GM21360 (cell line): Measurements from ENCODE around the gene NT5C.

Source experiments
- ATAC-seq: cut with Tn5 transposase; IDR thresholded peaks from one replicate; pipeline ENCODE4 v1.9.1; 2021; ENCODE audit warnings: mild to moderate bottlenecking, moderate library complexity; ENCODE audit not compliant: unreplicated experiment

NT5C gene

DNA sequence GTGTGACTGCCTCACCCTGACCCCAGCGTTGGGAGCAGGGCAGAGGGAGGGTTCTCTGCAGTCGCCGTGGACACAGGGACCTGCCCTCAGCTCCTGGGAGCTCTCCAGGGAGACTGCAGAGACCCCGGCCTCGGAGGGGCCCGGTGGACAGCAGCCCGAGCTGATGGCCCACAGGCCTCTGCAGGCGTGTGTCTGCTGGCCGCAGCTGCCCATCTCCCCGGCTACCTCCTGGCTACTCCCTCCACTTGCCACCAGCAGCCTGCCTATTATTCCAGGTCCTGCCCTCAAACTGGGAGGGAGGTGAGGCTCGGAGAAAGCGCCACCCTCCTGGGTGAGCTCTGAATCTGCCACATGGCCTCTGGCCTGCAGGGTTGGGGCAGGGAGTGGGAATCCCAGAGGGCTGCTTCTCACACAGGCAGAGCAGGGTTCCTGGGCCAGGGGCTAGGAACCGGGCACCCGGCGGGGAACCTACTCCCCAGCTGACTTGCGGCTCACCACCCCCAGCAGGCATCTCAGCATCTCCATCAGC is 36.6 kb downstream of the NT5C start:
- ATAC-seq = no peak

DNA sequence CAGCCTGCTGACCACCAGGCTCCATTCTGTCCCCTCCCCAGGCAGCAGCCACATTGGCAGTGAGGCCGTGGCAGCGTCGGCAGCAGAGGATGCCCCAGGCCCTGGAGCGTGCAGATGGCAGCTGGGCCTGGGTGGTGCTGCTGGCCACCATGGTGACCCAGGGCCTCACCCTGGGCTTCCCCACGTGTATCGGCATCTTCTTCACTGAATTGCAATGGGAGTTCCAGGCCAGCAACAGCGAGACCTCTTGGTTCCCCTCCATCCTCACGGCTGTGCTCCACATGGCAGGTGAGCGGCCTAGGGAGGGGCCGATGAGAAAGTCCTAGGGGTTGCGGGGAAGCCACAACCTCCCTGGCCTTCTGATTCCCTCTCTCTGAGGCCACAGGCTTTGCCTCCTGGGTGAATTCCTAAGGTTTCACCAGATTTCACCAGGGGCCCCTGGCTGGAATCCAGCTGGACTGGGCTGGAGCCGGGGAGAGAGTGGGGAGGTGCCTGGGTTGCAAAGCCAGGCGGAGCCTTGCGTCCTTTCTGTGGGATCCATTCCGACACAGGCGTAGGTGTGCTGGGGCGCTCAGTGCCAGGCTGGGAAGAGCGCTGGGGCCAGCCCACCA is 37.9 kb downstream of the NT5C start:
- no peak for ATAC-seq

DNA sequence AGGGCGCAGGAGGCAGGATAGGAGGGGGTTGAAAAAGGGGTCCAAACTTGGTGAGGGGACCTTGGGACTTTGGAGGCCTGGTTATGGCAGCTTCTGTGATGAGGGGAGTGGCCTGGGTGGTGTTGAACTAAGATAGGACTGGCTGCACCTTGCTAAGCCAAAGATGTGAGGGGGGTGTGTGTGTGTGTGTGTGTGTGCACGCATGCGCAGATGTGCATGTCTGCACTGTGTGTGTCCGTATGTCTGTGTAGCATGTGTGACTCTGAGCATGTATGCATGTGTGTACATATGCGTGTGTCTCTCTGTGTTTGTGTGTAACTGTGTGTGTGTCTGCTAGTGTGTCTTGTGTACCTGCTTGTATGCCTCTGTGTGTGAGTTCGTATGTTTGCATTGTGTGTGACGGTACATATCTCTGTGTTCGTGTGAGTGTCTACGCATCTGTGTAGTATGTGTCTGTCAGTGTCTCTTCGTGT is 39.7 kb downstream of the NT5C start:
- no peak for ATAC-seq

DNA sequence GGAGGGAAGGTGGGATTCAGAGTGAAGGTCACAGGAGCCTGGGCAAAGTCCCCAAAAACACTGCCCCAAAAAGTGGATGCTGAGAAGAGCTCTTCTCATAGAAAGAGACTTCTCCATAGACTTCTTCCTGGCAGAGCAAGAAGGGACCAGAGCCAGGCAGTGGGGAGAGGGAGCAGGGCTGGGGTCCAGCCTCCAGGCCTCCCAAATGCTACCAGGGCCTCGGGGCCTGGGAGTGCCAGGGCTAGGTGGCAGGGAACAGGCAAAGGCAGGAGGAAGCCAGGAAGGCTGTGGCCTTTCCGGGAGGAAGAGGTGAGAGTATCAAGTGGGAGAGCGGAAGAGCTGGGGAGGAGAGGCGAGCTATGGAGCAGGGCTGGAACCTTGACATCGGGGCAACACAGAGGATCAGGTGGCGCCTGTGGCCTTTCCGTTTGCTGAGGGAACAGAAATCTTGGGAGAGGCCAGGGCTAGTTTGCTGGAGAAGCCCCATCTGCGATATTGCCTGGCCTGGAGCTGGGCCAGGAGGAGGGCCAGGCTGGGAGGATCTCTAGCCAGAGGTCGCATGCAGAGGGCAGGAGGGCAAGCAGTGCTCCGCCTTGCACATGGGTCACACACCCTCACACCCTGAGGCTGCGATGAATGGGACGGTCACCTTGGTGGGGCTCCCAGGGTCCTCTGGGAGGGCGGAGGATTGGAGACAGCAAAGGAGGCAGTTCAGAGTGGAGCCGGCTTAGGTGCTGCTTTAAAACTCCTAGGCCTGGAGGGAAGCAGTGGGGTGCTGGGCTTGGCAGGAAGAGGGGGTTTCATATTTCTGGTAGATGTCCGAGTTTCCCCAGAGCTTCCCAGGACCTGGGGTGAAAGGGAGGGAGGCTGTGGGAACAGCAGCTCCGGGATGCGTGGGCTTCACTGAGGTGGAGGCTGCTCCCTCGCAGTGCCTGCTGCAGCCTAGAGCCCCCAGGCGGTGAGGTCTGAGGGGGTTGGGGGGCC is 40.4 kb downstream of the NT5C start:
- ATAC-seq = no peak

DNA sequence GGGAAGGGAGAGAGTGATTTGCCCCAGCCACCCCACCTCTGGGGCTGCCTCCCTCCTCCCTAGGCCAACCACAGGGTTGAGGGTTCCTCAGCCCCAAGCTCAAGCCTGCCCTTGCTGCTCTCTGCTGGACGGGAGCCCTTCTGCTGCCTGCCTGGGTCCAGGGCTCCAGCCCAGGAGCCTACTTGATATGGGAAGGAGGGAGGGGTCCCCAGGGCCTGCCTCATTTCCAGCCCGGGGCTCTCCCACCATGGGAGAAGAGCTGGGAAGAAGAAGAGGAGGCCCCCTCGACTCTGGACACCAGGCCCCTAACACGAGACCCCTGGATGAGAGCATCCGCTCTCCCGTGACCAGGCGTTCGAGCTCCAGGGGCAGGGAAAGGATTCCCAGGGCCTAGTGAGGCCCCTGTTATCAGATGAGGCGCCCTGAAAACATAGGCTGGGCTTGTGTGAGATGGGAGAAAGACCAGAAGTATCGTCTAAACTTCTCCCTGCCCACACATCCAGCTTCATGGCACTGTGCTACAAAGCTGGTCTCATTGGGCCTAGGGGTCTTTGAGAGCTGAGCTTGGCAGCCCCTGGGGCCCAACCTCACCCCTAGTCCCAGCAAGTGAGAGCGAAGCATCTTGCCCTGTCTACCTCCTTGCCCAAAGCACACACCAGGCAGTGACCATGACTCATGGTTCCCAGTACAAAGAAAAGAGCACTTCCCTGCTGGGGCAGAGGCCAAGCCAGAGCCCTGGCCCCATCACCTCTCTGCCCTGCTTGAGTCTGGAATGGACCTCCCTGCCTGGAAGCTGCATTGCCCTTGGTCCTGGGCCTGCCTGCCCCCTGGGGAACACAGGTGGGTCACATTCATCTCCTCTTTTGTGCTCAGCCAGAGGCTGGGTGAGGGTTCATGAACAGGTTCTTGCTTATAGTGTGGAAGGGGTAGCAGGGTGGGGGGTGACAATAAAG is 42.8 kb downstream of the NT5C start:
- no peak for ATAC-seq

DNA sequence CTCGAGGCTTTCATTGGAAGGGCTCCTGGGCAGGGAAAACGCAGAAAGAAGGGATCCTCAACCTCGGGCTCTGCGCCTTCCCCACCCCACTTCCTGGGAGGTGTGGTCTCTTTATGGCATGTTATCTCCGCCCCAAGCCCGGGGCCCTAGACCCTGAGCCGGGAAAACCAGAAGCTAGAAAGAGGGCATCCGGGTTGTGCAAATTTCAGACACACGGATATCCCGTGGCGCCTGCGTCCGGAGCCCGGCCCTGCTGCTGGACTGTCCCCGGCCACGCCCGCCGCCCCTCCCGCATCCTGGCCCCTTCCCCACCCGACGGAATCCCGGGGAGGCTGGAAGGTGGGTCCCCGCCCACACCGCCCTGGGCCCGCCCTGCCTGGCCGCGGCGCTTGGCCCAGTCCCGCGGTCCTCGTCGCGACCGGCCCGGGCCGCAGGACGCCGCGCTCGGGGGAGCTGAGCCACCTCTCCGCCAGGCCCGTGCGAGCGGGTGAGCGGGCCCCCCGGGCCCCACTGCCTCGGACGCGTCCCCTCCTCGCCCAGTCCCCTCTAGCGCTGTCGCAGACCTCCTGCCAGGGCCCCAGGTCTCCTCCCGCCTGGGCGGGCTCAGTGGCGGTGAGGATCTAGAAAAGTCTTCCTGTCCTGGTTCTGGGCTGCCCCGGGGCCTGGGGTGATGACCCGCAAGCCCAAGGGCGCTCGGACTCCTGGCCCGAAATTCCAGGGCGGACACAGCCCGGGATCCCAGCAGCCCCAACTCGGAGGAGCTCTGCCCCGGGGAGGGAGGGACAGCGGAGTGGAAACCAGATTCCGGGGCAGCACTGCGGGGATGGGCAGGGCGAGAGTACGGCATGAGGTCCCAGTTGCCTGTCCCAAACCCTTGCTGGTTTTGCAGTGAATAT is 43.7 kb downstream of the NT5C start, which contains the start of gene SLC16A5:
Gene SLC16A5 (plus strand): TSS at position 397 of the 896 bp plus-strand sequence. CDS start 5,683 bp downstream, outside the sequence.
- ATAC-seq = no peak

DNA sequence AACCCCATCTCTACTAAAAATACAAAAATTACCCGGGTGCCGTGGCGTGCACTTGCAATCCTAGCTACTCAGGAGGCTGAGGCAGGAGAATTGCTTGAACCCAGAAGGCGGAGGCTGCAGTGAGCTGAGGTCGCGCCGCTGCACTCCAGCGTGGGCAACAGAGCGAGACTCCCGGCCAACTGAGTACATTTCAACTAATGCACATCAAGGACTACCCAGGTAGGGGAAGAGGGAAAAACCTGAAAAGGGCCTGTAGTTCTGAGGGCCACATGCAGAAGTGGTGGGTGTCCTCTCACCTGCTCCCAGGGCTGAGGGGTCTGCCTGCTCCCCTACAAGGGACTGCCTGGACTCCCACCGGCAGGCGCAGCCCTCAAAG is 44.4 kb downstream of the NT5C start:
- no peak for ATAC-seq

DNA sequence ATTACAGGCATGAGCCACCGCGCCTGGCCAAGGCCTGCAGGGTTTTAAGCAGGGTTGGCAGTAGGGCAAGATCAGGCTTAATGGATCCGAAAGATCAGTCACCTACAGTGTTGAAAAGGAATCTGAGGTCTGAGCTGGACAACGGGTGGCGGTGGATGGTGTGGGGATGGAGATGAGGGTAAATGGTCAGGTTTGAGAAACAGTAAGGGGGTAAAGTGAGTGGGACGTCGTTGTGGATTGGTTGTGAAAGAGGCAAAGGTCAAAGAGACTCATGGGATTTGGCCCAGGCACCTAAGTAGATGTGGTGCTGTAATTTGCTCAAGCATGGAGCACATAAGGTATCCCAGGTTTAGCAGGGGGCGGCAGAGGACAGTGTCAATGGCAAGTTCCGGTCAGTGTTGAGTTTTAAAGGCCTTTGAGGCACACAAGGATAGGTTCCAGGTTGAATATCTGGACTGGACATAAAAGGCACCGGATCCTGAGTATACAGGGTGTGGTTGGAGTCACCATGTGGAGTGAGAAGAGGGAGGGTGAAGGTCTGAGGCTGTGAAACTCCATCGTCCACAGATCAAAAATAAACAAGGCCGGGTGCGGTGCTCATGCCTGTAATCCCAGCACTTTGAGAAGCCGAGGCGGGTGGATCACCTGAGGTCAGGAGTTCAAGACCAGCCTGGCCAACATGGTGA is 44.9 kb downstream of the NT5C start:
- no peak for ATAC-seq

DNA sequence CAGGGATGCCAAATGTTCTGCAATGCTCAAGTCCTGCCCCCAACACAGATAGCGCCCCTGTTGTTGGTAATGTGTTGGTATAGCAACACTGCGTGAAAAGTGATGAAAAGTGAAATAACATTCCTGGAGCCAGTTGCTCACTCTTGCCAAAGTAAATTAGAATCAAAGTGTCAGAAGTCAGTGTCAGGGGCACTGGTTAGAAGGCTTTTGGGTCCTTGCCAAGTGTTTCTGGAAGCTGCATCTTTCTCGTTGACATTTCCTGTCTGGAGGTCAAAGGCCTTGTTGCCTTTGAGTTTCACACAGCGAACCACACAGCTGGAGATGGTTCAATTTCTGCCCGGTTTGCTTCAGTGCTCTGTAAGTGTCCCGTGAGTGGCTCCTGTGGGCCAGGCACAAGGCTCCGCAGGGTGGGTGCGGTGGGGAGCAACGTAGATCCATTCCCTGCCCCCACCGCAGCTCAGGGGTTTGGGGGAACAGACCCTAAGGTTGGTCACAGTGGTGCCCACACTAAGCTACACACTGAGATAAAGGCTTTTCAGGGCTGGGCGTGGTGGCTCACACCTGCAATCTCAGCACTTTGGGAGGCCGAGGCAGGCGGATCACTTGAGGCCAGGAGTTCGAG is 47.4 kb downstream of the NT5C start:
- ATAC-seq = no peak

DNA sequence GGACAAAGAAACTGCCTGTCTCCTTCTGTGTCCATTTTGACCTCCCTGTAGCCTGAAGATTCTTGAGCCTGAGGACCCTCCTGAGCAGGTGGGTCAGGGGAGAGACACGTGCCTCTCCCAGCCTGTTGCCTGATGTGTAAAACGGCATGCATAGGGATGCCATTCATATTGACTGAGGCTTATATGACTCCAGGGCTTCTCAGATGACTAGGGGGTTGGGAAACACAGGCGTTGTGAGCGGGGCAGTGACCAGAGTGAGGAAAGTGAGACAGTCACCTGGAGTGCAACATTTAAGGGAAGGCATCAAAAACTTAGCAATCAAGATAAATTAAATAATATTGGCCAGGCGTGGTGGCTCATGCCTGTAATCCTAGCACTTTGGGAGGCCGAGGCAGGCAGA is 48.9 kb downstream of the NT5C start:
- no peak for ATAC-seq

DNA sequence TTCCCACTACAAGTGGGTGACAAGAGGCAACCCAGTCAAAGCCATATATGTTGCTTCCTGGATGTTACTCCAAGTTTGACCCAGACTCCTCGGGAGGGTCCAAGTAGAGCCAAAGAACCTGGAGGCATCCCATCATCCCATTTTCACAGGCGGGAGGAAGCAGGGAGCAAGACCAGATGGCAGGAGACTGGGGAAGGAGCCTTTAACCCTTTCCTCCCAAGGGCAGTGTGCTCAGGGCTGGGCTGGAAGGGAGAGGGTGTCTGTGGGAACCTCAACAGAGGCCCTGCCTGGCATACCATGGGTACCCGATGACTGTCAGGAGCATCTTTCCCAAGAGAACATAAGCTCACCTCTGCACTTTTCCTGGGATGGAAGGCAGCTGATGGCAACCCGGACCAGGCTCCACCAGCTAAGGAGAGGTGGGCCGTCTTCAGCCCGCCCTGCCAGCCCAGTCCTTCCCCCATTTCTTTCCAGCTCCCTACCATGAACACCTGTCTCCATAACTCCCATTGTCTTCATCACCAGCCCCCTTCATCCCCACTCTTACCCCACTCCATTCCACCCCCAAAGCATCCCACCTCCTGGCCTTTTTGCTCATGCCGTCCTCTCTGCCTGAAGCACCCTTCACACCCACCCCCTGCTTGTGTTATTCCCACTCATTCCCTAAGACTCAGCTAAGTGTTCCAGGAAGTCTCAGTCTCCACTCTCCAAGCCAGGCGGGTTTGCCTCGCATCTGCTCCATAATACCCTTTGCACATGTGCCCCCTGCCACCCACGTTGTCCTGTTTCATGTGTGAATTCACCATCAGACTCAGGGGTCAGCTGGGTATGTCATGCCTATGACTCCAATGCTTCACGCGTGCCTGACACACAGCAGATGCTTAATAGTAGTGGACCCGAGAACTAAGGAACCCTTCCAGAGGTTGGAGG is 49.7 kb downstream of the NT5C start:
- no peak for ATAC-seq
